GM18861 (cell line): ENCODE data around the gene TPO.
"Not testable (repeated sequence)": the region's sequence is repeated elsewhere in the genome, so short reads cannot be mapped to it uniquely, and the experiment has no call there.

Experiments
- ATAC-seq: cut with Tn5 transposase; IDR thresholded peaks from one replicate; pipeline ENCODE4 v1.9.1; 2021; ENCODE audit not compliant: unreplicated experiment

TPO gene

GRCh38 chr2:1499033-1499795 lies 86.0 kb downstream of the TPO start:
- no peak for ATAC-seq

DNA sequence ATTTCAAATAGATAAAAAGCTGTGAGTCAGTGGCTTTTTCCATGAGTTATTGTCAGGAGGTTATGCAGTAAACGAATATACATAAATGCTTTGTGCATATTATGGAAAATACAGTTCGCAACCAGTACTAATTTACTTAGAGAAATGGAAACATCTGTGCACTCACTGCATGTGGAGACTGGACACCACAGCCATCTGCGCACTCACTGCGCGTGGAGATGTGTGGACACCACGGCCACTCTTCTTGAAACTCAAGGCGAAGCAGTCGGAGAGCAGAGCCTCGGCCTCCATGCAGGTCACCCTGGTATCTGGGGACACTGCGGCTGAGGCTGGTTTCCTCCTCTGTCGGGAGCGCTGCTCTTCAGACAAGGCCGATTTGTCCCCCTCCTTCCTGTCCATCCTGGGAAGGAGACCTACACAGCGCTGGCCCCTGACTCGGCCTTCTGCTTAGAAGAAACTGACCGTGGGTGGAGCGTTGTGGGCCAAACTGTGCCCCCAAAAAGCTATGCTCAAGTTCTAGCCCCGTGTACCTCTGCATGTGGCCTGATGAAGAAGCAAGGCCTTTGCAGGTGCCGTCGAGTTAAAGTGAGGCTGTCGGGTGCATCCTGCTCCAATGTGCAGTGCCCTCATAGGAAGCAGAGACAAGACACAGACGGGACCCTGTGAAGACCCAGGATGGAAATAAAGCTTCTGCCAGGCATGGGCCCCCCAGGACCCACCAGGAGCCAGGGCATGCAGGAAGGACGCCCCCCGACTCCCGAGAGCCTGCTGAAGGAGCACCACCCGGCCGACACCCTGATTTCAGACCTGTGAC lies 88.0 kb downstream of the TPO start:
- no peak for ATAC-seq

GRCh38 chr2:1501991-1502390 lies 88.7 kb downstream of the TPO start:
- ATAC-seq: no peak

- no peak for ATAC-seq
Observed at GRCh38 chr2:1502891-1503304, 89.6 kb downstream of the TPO start.

DNA sequence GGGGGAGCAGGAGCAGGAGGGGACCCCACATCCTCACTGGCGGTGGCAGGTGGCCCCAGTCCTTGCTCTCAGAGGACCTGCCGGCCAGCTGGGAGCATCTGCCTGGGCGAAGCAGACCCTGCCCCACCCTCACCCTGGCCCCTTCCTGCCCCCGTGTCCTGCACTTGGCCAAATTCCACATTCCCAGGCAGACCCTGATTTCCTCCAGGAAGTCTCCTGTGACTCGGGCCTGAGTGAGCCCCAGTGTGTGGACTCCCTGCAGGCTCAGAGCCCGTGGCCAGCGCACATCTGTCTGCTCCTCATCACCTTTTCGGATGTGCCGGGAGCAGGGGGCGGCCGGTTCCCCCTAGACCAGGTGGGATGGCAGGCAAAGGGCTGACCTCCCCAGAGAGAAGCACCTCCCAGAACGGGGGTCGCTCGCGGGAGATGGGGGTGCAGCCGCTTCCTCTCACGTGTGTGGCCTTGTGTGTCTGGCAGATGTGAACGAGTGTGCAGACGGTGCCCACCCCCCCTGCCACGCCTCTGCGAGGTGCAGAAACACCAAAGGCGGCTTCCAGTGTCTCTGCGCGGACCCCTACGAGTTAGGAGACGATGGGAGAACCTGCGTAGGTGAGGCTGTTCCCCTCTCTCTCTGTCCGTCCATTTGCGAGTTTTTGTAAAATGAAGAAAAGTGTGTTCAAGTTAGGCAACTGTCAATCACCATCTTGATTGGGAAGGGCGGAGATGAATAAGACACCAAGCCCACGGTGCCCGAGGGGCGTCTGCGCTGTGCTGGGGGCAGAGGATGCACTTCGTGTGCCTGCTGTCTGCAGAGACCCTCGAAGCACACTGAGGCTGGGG lies 90.4 kb downstream of the TPO start:
- no peak for ATAC-seq

DNA sequence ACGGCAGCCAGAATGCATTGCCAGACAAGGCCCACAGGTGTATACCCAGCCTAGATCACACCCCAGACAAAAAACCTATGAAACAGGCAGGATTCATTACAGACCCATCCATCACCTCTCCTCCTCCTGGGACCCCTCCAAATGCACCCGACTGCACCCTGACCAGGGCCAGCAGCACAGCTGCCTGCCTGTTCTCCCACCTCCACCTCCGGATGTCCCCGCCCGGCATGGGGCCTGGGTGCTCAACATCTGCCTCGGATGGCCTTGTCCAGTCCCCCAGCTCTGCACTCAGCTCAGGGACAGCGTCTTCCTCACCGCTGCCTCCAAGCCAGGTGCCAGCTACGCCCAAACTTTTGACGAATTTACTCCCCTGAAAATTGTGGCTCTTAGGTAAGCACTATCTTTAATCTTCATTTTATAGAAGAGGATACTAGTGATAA lies 91.1 kb downstream of the TPO start:
- no peak for ATAC-seq

- ATAC-seq: no peak
Observed at GRCh38 chr2:1505031-1505441, 91.8 kb downstream of the TPO start.

- no peak for ATAC-seq
Observed at GRCh38 chr2:1509271-1510065, 96.2 kb downstream of the TPO start.

- ATAC-seq: no peak
Observed at GRCh38 chr2:1510176-1510575, 96.9 kb downstream of the TPO start.

GRCh38 chr2:1511455-1511854 lies 98.2 kb downstream of the TPO start:
- ATAC-seq: no peak

- no peak for ATAC-seq
Observed at GRCh38 chr2:1512321-1513289, 99.3 kb downstream of the TPO start.

- ATAC-seq: no peak
Observed at GRCh38 chr2:1514391-1515072, 101.3 kb downstream of the TPO start.

DNA sequence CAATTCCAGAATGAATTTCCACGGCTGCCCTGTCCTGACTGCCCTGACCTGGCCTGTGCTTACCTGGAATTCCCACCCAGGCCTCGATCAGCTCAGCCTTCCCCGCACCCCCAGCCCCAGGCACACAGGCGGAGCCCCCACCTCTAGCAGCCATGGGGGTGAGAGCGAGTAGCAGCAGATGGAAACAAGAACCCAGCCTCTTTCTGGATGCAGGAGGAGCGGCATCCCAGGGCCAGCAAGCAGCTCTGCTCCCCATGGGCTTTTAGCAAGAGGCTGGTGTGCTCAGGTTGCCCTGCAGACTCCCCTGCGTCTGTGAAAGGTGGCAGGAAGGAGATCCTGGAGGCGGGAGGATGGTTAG lies 101.8 kb downstream of the TPO start:
- ATAC-seq: no peak

- no peak for ATAC-seq
Observed at GRCh38 chr2:1515986-1516797, 102.9 kb downstream of the TPO start.

DNA sequence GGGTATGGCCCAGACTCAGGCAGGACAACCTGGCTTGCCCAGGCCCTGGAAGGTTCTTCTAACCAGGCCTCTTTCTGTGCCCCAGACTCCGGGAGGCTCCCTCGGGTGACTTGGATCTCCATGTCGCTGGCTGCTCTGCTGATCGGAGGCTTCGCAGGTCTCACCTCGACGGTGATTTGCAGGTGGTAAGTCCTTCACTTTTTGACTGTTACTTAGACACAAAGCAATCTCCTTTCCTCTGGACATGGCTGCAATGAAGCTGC lies 103.5 kb downstream of the TPO start:
- no peak for ATAC-seq

GRCh38 chr2:1517291-1517690 lies 104.0 kb downstream of the TPO start:
- not testable (repeated sequence) for ATAC-seq

DNA sequence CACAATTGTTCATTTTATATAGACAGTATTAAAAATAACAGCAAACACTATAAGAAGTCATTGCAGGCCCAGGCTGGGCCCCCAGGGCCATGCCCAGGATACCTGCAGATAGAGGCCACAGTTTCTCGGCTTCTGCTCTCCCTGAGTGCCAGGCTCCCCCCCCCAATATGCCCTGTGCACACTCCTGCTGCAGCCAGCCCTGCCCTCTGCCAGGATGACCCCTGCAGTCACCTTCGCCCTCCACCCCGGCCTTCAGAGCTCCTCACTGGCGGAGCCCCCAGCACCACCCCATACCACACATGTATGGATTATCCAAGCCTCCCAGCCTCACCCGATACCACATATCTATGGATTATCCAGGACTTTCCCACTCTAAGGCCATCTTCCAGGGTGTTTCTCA lies 104.5 kb downstream of the TPO start:
- no peak for ATAC-seq

DNA sequence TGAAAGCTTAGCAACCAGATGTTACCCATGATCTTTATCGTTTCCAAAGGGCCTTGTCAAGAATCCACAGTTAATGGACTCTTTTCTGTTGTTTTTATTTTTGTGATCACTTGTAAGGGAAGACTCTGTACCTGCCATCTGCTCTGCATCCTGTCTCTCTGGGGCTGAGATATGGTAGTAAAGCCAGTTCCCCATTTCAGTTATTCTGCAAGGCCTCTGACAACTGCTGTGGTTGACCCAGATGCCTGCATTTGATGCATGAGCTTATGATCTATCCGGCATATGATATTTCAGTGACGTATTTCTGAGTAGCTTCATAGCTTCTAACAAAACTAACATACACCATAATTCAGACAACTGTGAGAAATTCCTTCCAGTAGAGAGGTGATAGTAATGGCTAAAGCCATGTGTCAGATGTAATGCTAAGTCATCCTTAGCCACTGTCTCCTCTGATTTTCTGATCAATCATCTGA lies 105.1 kb downstream of the TPO start:
- no peak for ATAC-seq
